Uterus (tissue), 4 donors: ENCODE data around the gene STX4. TPM values are rescaled to one million over a fixed set of nuclear protein-coding genes. Genes with fewer than 3 reads are reported as not detected.
A peak's percentile ranks its signal among the peaks of the same experiment; 100 is the strongest.

Experiments
- DNase-seq, 2 donors: peaks; one replicate each; pipeline ENCODE4 v3.0.0-alpha.2; 2019 to 2020
- H3K27ac ChIP-seq, 2 donors: fragments of 200-600 bp; sonication (generic); 1 replicate in 1 of 2; 2 replicates in 1 of 2; pipeline ENCODE4 v1.5.1; 2016 to 2018
- H3K27me3 ChIP-seq, 2 donors: fragments of 200-600 bp; sonication (generic); one replicate each; pipeline ENCODE4 v1.5.1; 2018 to 2019; ENCODE audit warnings: control low read depth in 1 of 2
- H3K36me3 ChIP-seq, 2 donors: fragments of 200-600 bp; sonication (generic); one replicate each; pipeline ENCODE4 v1.5.1; 2019; ENCODE audit warnings: control low read depth in 1 of 2
- H3K4me1 ChIP-seq, 2 donors: fragments of 200-600 bp; sonication (generic); one replicate each; pipeline ENCODE4 v1.5.1; 2018 to 2019; ENCODE audit warnings: control low read depth in 1 of 2
- H3K4me3 ChIP-seq, 2 donors: fragments of 200-600 bp; sonication (generic); 1 replicate in 1 of 2; 2 replicates in 1 of 2; pipeline ENCODE4 v1.5.1; 2018 to 2019; ENCODE audit warnings: mild to moderate bottlenecking in 1 of 2
- H3K9me3 ChIP-seq, 2 donors: fragments of 200-600 bp; sonication (generic); one replicate each; pipeline ENCODE4 v1.5.1; 2019; ENCODE audit warnings: control low read depth in 1 of 2
- POLR2A ChIP-seq, 2 donors: fragments of 450-650 bp; IDR thresholded peaks; one replicate each; pipeline ENCODE4 v1.6.1; 2016; ENCODE audit warnings: antibody characterized with exemption in 2 of 2, mild to moderate bottlenecking in 1 of 2, moderate library complexity in 1 of 2
- intact Hi-C: fragments of 100-400 bp; cut with DNase I; formaldehyde crosslinking; loops from one replicate; pipeline ENCODE4 v1.15.1; 2023; ENCODE audit warnings: low total_unique reads
- total RNA-seq, 4 donors: library from RNA; depleted of rRNA in 3 of 4; stranded (reverse); fragments of >200 nt in 3 of 4; gene quantifications; one replicate each; pipeline versions ENCODE4 v1.1.0 to v1.2.4, GENCODE V29; 2014 to 2023
- TF ChIP-seq, protein P1 (sequence below), 4 experiments: fragments of 200-600 bp in 2 of 4; fragments of 450-650 bp in 2 of 4; sonication (generic) in 2 of 4; IDR thresholded peaks; one replicate each; pipeline ENCODE4 v1.5.1; 2016 to 2019; ENCODE audit warnings: antibody characterized with exemption in 4 of 4, mild to moderate bottlenecking in 2 of 4, moderate library complexity in 1 of 4
- donor health status: DM: yes; HTN: yes; CAD: no.

The STX4 gene
- total RNA-seq, 4 donors from 2014 or later = 26.2 to 114 (median 85.1) TPM

DNA sequence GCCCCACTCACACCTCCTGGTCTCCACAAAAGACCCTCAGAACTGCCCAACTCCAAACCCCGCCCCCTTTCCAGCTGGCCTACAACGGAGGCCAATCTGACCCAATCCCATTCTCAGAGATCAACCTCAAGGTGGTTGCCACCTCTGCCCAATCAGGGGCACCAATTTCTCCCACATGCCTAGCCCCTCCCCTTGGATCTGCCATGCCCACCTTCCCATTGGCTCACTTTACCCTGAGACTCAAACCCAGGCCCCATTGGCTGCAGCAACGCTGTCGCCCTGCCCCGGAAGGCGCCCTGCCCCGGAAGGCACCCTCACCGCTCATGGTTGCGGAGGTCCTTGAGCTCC is 30.1 kb downstream of the STX4 start:
- intact Hi-C loops = no loop called here
- TF ChIP-seq, protein P1, sequence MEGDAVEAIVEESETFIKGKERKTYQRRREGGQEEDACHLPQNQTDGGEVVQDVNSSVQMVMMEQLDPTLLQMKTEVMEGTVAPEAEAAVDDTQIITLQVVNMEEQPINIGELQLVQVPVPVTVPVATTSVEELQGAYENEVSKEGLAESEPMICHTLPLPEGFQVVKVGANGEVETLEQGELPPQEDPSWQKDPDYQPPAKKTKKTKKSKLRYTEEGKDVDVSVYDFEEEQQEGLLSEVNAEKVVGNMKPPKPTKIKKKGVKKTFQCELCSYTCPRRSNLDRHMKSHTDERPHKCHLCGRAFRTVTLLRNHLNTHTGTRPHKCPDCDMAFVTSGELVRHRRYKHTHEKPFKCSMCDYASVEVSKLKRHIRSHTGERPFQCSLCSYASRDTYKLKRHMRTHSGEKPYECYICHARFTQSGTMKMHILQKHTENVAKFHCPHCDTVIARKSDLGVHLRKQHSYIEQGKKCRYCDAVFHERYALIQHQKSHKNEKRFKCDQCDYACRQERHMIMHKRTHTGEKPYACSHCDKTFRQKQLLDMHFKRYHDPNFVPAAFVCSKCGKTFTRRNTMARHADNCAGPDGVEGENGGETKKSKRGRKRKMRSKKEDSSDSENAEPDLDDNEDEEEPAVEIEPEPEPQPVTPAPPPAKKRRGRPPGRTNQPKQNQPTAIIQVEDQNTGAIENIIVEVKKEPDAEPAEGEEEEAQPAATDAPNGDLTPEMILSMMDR (IDR thresholded peaks at IDR 0.05) = no peak
- TF ChIP-seq POLR2A (IDR thresholded peaks at IDR 0.05) = no peak
- no peaks in the 10 kb centered on the region for H3K36me3 ChIP-seq
- no peaks in the 10 kb centered on the region for H3K9me3 ChIP-seq
- H3K4me3 ChIP-seq = no peak overlapping the region
- no peaks in the 10 kb centered on the region for H3K27me3 ChIP-seq
- DNase-seq = no peak
- H3K27ac ChIP-seq = no peak overlapping the region
- no peaks in the 10 kb centered on the region for H3K4me1 ChIP-seq

DNA sequence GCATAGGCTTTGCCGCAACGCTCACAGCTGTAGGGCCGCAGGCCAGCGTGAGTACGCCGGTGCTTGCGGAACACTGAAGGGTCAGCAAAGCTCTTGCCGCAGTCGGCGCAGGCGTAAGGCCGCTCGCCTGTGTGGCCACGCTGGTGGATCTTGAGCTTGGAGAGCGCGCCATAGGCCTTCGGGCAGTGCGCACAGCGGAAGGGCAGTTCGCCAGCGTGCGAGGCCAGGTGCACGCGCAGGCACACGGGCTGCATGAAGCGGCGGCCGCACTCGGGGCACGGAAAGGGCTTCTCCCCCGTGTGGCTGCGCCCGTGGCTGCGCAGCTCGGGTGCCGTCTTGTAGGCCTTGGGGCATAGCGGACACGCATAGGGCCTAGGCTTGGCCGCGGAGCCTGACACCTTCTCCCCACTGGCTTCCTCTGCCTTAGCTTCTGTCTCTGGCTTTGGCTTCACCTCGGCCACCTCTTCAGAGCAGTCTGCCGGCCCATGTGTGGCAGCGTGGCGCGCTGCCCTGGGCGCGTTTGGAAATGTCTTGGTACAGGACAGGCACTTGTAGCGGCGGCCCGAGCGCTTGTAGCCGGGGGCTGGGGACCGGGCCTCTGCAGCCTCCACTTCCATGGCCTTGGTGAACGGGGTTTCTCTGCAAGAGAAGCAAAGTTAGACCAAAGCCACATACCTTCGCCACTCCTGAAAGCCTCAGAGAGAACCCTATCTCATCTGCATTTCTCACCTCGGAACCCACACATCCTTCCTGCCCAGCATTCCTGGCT is 30.7 kb downstream of the STX4 start:
- DNase-seq = no peak
- intact Hi-C loops = no loop called here
- Histone ChIP-seq H3K9me3 (no peaks in the 10 kb centered on the region), H3K4me1 (no peaks in the 10 kb centered on the region), H3K27me3 (no peaks in the 10 kb centered on the region), H3K36me3 (no peaks in the 10 kb centered on the region), H3K27ac (peak overlapping the region; percentile 52 to 69), H3K4me3 (no peak overlapping the region)
- no peak for TF ChIP-seq POLR2A (IDR thresholded peaks at IDR 0.05)
- TF ChIP-seq, protein P1 (IDR thresholded peaks at IDR 0.05) = no peak

- Histone ChIP-seq H3K36me3 (no peaks in the 10 kb centered on the region), H3K27ac (peak overlapping the region; percentile 52 to 69), H3K4me3 (no peak overlapping the region), H3K27me3 (no peaks in the 10 kb centered on the region), H3K4me1 (no peaks in the 10 kb centered on the region), H3K9me3 (no peaks in the 10 kb centered on the region)
- DNase-seq = peak; percentile 65 to 69
- TF ChIP-seq, protein P1 (IDR thresholded peaks at IDR 0.05) = no peak
- no peak for TF ChIP-seq POLR2A (IDR thresholded peaks at IDR 0.05)
- intact Hi-C loops = no loop called here
Observed at GRCh38 chr16:31064882-31065461, 31.6 kb downstream of the STX4 start.

DNA sequence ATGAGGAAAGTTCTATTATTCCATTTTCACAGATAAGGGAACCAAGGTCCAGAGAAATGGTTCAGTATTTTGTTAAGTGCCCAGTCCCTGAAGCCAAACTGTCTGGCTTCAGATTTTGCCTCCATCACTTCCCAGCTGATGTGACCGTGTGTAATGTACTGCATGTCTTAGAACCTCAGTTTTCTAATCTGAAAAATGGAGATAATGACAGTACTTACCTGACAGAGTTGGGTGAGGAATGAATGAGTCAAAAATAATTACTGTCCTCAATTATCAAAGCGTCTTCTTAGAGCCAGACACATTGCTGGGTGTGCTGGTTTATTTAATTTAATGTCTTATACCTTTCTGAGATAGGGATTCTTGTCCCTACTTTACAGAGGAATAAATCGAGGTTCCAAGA is 34.0 kb downstream of the STX4 start:
- H3K36me3 ChIP-seq = no peaks in the 10 kb centered on the region
- TF ChIP-seq, protein P1 (IDR thresholded peaks at IDR 0.05) = no peak
- TF ChIP-seq POLR2A (IDR thresholded peaks at IDR 0.05) = no peak
- H3K9me3 ChIP-seq = no peaks in the 10 kb centered on the region
- no peak overlapping the region for H3K27ac ChIP-seq
- no peaks in the 10 kb centered on the region for H3K27me3 ChIP-seq
- peaks cover 0 to 8% of the 10 kb centered on the region in 2 donors for H3K4me1 ChIP-seq
- no peak overlapping the region for H3K4me3 ChIP-seq
- intact Hi-C loops = no loop called here
- DNase-seq = no peak

DNA sequence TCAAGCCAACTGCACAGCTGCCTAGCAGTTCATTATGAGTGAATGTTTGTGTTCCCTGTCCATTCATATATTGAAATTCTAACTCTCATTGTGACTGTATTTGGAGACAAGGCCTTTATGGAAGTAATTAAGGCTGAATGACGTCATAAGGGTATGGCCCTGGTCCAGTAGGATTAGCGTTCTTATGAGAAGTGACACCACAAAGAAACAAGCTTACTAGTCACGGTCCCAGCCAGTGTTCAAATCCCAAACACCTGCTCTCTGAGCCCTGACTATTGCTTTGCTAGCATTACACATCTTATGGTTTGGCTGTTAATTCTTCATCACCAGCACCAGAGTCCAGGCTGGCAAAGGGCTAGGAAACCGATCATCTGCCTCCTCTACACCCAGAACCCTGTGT is 38.5 kb downstream of the STX4 start:
- H3K27me3 ChIP-seq = no peaks in the 10 kb centered on the region
- peaks cover 0 to 10% of the 10 kb centered on the region in 2 donors for H3K4me1 ChIP-seq
- intact Hi-C loops = no loop called here
- TF ChIP-seq, protein P1 (IDR thresholded peaks at IDR 0.05) = no peak
- no peak for TF ChIP-seq POLR2A (IDR thresholded peaks at IDR 0.05)
- no peak overlapping the region for H3K4me3 ChIP-seq
- peak overlapping the region; percentile 92 to 93 for H3K27ac ChIP-seq
- no peaks in the 10 kb centered on the region for H3K36me3 ChIP-seq
- DNase-seq = no peak
- H3K9me3 ChIP-seq = no peaks in the 10 kb centered on the region
